GM19351 (cell line): ENCODE results near the gene KCNB1.
"Not testable (repeated sequence)": the region's sequence is repeated elsewhere in the genome, so short reads cannot be mapped to it uniquely, and the experiment has no call there.

ENCODE experiments used
- ATAC-seq: cut with Tn5 transposase; IDR thresholded peaks from one replicate; pipeline ENCODE4 v1.9.1; 2021; ENCODE audit warnings: mild to moderate bottlenecking, moderate library complexity; ENCODE audit not compliant: unreplicated experiment

Gene KCNB1

DNA sequence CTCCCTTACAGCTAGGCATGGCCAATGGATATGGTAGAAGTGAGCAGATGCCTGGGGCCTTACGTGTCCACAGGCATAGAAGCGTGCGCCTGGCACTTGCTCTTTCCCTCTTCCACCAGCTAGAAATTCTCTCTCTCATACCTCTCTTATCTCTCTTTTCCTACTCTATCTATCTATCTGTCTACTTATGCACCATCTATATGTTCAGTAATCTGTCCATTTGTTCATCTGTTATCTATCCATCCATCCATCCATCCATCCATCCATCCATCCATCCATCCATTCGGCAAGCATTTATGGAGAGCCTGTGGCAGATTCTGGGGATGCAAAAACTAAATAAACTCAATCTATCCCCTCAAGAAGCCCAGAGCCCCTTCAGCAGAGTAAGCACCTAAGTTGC is 70.2 kb downstream of the KCNB1 start:
- ATAC-seq: no peak

DNA sequence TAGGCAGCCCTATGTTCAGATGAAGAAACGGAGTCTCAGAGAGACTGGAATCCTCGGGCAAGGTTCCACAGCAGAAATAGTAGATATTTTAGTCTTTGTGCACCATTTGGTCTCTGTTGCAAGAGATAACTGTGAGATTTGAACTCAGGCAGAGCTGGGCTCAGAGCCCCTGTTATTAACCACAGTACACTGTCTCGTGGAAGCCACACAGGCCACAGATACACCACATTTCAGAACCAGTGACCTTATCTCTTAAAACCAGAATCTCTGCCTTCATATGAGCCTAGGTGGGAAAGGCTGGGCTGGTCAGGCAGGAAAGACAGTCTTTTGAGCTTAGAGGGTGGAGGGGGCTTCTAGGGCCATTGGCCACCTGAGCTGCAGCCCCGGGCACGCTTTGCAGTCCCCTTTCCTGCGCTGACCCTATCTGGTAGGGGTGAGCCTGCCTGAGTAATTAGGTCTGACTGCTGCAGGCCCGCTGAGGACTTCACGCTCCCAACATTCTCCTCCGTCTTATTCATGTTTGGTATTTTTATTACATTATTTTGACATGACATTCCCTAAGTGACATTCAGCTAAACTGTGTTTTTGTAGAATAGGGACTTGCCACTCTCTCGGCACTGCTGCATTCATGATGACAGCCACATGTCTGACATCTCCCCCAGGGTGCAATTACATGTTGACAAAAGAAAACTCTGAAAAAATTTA is 71.1 kb downstream of the KCNB1 start:
- no peak for ATAC-seq

DNA sequence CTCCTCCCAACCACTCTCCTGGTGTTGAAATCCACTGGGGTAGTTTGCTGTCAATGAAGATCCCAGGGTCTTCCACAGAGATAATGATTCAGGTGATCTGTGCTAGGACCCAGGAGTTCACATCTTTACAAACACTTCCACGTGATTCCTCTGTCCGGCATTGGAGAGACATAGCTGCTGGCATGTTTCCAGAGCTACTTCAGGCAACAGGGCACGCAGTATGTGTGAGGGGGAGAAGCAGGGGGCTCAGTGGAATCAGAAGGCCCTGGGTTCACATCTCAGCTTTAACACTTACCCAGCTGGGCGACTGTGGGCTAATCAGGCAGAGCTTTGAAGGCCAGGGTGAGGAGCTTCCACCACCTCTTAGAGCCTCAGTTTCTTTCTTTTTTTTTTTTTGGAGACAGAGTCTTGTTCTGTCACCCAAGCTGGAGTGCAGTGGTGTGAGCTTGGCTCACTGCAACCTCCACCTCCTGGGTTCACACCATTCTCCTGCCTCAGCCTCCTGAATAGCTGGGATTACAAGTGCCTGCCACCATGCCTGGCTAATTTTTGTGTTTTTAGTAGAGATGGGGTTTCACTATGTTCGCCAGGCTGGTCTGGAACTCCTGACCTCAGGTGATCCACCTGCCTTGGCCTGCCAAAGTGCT is 72.4 kb downstream of the KCNB1 start:
- ATAC-seq: not testable (repeated sequence)

DNA sequence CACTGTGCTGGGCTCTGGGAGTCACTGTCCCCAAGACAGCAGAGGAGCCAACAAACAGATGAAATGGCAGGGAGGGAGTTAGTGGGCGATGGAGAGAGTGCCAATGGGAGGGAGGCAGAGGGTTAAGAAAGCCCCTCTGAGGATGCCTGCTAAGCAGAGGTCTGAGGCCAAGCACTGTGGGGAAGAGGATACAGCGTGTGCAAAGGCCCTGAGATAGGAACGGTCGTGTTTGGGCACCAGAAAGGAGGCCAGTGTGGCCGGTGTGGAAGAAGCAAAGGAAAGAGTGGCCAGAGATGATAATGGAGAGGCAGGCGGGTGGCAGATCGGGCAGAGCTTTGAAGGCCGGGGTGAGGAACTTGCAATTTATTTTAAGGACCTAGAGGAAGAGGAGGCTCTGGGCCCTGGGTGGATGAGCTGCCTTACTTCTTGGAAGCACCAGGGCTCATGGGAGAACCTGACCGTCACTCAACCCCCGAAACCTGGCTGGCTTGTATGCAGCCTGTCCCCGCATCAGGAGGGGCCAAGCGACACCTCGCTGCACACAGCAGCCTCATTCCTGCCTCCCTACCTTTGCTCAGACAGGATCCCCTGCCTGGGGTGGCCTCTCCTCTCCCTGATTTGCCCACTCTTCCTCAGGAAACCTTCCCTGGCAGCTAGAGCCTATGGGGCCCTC is 73.0 kb downstream of the KCNB1 start:
- ATAC-seq: no peak

DNA sequence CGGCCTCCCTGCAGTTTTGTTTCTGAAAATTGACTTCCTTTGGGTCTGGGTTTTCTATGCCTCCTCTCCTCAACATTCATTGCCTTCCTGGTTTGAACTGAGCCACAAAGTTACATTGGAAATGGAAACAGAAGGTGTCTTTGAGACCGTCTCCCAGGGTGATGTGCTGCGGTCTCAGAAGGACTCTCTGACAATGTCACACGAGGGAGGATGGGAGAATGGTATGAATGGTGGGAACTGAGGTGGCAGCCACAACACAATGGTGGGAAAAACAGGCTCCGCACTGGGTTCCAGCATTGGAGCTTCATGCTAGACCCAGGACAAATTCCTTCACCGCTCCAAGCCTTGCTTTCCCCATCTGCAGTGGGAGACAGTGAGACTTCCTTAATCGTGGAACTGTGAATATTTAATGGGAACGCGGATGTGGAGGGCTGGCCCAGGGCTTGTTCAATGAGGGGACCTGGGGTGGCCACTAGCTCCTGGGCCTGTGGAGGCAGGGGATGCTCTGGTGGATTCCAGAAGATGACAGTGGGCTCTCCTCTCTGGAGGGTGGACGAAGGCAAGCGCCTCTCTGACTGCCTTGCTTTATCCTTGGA is 73.9 kb downstream of the KCNB1 start:
- ATAC-seq: no peak

DNA sequence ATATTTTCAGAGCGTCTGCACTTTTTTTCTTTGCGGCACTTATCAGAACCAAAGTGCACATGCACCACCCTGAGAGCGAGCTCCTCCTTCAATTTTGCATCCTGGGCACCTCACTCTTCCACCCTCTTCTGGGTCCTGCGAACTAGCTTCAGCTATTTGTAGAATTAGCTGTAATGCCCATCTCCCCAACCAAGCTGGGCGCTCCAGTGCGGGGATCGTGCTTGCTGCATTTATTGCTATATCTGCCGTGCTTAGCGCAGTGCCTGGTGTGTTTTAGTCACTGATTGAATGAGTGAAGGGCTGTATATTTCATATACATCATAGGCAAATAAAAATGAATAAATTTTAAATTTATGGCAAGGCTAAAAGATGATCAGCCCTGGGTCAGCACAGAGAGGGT is 75.8 kb downstream of the KCNB1 start:
- no peak for ATAC-seq

DNA sequence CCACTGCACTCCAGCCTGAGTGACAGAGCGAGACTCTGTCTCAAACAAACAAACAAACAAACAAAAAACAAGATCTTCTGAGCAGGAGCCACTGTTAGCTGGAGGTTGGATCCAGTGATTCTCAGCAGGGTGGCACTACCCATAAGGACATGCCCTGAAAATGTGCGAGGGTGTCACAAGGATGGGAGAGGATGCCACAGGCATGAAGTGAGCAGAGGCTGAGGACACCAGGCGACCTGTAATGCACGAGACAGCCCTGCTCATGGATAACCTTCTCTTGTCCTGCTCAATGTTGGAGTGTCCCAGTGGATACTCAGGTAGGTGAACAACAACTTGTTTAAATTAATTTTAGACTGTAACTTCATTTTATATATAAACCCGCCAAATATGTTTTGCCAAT is 76.8 kb downstream of the KCNB1 start:
- ATAC-seq: no peak

DNA sequence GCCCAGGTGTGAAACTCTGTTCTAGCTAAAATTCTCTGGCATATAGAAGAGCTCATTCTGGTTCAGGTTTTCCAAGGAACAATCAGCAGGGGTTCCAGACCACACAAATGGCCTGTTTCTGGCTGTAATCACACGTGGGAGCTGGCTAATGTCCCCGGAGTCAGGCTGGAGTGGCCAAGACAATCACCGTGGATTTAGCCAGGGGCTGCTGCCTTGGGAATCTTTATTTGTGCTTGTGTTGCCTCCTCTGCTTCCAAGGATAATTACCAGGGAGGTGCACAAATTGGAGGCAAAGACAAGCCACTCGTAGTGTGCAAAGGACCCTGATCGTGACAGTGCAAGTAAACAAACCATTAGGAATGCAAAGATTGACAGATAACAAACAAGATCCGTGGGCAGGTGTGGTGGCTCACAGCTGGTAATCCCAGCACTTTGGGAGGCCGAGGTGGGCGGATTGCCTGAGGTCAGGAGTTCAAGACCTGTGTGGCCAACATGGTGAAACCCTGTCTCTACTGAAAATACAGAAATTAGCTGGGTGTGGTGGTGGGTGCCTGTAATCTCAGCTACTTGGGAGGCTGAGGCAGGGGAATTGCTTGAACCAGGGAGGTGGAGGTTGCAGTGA is 77.3 kb downstream of the KCNB1 start:
- no peak for ATAC-seq

DNA sequence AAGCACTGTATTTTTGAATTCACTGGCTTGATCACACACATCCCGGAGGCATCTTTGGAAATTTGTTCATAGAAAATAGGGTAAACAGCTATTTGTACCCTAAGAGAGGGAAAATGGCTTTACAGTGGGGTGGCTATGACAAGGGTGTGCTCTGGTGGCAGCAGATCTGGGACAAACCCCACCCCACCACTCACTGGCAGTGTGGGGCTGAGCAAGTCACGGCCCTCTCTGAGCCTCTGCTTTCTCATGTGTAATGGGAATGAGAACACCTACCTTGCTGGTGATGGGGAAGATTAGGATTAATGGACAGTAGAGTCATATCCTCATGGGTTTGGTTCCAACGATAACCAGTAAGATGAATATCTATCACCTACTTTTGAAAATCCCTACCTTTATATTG is 78.0 kb downstream of the KCNB1 start:
- ATAC-seq: no peak

DNA sequence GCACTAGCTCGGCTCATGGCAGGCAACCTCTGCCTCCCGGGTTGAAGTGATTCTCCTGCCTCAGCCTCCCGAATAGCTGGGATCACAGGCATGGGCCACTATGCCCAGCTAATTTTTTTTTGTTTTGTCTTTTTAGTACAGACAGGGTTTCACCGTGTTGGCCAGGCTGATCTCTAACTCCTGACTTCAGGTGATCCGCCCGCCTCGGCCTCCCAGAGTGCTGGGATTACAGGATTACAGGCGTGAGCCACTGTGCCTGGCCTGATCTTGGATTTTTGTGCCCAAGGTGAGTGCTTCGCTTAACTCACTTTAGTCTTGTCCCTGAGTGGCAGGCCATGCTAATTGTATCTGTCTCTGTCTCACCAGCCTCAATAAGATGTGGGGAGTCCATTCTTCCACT is 78.6 kb downstream of the KCNB1 start:
- ATAC-seq: no peak

DNA sequence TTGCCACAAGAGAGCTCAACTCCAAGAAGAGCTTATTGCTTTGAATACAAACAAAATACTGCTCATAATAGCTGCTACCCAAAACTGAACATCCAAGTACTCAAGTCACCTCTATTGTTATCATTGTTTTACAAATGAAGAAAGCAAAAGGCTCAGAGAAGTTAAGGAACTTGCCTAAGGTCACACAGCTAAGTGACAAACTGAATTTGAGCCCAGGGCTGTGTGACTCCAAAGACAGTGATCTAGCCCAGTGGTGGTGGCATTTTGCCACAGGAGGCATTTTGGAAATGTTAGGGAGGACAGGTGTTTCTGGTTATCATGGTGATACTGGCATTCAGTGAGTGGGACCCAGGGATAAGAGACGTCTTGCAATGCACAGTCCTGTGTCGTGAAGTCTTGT is 79.5 kb downstream of the KCNB1 start:
- no peak for ATAC-seq

DNA sequence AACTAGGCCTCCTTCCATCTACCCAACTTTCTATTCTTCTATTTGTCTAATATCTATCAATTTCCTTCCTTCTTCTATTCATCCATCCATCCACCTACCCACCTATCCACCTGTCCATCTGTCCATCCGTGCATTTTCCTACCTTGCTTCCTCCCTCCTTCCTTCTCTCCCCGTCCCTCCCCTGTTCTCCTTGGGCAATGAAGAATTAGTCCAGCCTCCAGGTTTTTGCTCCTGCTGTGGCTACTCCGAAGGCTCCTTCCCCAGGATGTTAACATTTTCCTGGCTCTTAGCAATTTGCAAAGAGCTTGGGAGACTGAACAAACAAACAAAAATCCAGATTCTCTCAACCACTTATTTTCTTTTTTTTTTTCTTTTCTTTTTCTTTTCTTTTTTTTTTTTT is 81.6 kb downstream of the KCNB1 start:
- no peak for ATAC-seq

DNA sequence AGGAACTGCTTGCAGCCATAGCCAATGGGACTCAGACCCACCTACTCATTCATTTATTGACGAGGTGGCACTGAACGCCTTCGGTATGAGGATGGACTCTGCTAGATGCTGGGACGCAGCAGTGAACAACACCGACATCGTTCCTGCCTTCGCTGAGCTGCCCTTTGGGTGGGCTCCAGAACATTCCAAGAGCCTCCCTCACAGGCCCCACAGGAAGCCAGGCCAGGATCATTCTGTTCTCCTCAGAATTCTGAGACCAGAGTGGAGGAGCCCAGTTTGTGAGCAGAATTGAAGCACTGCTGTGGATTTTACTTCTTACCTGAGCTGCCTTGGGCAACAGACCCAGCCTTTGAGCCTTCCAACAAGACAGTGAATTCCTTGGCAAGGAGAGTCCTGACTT is 82.1 kb downstream of the KCNB1 start:
- no peak for ATAC-seq

DNA sequence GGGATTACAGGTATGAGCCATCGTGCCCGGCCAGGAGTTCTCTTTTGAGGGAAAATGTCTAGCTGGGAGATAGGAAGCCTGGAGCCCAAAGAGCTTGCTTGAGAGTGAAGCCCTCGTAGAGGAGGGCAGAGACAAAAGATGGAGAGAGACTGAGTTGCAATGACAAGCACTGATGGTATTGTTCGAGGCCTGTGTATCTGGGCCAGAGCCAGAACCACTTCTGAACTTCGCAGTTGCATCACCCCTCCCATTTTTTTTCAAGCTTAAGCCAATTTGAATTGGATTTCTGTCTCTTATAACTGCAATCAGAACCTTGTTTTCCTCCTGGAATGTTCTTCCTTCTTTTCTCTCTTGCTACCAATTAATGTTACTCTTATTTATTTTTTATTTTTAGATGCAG is 83.1 kb downstream of the KCNB1 start:
- ATAC-seq: no peak

DNA sequence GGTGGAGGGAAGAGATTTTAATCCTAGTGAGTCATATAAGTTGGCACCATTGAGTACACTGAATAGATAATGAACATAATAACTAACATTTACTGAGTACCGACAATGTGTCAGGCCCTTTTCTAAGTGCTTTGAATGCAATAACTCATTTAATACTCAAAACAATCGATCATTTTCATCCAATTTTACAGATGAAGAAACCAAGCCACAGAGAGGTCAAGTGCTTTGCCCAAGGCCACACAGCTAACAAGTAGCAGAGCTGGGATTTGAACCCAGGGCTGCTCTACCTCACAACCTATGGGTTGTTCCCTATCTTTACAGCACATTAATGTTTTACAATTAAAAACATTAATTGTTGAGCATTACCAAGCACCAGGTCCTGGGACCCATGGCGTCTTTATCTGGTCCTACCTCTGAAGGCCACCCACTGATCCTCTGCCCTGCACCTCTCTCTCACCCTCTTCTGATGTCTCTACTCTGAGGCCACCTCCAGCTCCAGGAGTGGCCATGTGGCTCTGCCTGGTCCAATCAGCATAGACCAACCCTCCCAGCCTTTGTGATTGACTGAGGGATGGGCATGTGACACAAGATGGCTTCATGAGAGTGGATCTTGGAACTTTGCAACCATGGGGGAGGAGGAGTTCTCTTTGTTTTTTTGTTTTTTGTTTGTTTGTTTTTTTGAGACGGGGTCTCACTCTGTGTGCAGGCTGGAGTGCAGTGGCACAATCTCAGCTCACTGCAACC is 83.9 kb downstream of the KCNB1 start:
- ATAC-seq: no peak

DNA sequence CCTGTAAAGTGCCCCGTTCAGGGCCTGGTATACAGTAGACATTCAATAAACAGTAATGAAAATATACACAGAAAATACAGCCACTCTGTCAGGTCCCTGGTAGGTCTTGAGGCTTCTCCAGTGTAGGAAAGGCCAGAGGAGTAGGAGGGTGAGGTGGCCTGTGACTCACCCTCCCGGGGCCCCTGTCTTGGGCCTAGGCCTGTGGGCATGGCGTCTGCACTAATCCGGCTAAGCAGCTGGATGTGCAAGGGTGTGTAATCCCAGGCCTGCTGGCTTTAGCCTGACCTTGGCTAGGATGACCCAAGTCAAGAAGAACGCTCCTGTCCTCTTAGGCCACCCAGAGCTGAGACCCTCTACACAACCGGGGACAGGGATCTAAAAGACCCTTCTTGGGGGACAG is 84.9 kb downstream of the KCNB1 start:
- ATAC-seq: no peak

DNA sequence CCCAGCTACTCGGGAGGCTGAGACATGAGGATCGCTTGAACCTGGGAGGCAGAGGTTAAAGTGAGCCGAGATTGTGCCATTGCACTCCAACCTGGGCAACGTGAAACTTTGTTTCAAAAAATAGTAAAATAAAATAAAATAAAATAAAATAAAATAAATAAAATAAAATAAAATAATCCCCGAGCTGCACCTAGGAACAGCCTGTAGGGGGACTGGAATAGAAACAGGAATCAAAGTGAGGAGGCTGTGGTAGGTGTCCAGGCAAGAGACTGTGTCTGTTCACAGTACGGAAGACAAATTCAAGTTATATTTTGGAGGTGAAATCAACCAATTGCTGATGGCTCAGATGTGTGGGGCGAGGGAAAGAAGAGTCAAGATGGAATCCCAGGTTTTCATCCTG is 86.2 kb downstream of the KCNB1 start:
- no peak for ATAC-seq

DNA sequence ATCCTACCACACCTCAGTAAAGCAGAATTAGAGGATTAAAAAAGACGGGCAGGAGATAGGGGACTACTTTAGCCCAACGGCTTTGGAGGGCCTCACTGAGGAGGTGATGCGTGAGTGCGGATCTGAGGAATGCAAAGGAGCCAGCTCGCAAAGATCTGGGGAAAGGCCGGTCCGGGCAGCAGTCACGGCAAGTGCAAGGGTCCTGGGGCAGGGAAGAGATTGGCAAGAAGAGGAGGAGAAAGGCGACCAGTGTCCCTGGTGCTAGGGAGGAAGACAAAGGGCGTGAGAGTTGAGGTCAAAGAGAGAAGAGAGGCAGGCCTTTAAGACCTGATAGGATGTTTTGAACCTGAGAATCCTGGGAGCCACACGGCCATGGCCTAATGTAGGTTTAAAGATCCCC is 86.8 kb downstream of the KCNB1 start:
- ATAC-seq: no peak

DNA sequence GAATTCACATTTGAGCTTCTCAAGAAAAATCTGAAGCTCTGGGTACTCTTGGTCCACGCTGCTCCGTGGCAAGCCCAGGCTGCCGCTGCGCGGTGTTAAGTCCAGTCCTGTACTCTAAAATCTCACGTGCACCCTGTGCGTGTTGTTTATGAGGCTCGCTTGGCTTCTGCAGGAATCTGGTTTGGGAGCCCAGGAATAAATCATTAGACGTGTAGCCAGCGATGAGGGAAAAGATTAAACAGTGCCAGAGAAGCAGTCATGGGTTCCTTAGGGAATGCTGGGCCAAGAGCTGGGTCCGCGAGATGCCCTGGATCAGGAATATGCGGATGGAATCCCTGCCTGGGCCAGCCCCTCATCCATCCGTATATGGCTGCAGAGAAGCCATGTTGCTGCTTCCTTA is 87.3 kb downstream of the KCNB1 start:
- no peak for ATAC-seq

DNA sequence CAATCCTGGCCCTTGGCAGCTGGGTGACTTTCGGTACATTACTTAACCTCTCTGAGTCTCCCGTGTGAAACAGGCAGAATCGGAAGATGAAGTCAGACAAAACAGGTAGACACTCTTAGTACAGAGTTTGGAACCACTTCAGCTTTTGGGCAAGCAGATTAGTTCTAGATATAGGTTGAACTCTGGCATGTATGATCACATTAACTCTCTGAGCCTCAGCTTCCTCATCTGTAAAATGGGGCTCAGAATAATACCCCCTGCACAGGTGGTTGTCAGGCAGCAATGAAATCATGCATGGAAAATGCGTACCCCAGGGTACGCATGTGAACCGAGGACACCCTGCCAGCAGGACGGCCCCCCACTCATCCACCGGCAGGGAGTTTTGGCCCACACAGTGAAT is 87.7 kb downstream of the KCNB1 start:
- no peak for ATAC-seq

DNA sequence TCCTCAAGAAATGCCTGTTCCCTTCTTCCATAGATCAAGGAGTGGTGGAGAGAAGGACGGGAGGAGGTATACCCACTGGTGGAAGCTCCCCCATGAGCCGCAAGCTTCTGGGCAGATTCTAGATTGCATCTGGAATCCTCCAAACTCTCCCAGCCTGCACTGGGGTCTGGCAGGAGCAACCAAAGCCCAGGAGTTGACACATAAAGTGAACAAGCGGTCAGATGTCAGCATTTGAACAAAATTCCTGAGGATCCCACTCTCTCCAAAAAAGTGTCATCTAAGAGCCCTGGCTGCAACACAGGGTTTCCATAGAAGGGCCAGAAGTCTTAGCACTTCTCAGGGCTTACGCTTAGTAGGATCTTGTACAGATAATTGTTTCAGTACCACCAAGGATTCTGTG is 88.2 kb downstream of the KCNB1 start:
- ATAC-seq: no peak
